ENCODE results near the gene RRM2. TPM values are rescaled to one million over a fixed set of nuclear protein-coding genes. Genes with fewer than 3 reads are reported as not detected.

The RRM2 gene
- total and polyA plus RNA-seq, 2 experiments from 2014 or later = 108 to 119 TPM

DNA sequence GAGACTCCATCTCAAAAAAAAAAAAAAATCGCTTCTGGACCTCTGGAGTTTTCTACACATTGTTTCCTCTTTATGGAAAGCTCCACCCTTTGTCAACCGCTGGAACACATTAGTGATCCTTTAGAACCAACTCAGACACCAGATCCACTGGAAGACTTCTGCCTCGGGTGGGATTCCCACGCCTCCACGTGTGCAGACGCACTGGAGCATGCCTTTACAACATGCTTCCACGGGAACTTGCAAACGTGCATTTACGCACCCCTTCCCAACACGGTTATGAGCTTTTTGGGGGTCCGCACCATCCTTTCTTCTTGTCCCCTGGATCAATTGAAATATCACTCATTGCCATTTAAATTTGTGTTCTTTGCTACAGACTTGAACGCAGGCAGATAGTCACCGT lies 47.4 kb upstream of the RRM2 start:
- ATAC-seq = no peak
- peaks cover 28% of the 10 kb centered on the region for H3K27me3 ChIP-seq (ENCODE audit: insufficient read depth)
- peaks cover 19% of the 10 kb centered on the region for H3K27me3 Mint-ChIP-seq (ENCODE audit: insufficient read depth, low read depth, poor library complexity)

More for the DNA sequence above, 47.4 kb upstream of the RRM2 start:
- TF ChIP-seq EZH2 (IDR thresholded peaks at IDR 0.05; ENCODE audit: low read depth, unreplicated experiment) (no peak), POLR2AphosphoS5 (IDR thresholded peaks at IDR 0.05; ENCODE audit: low read depth) (no peak), ZNF331 (CRISPR knock-in tag; IDR thresholded peaks at IDR 0.05; ENCODE audit: low read depth) (no peak), STAT1 (IDR thresholded peaks at IDR 0.05; ENCODE audit: unreplicated experiment) (no peak), CREB1 (CRISPR knock-in tag; IDR thresholded peaks at IDR 0.05; ENCODE audit: low read depth) (no peak)
- TF ChIP-seq, protein P1, sequence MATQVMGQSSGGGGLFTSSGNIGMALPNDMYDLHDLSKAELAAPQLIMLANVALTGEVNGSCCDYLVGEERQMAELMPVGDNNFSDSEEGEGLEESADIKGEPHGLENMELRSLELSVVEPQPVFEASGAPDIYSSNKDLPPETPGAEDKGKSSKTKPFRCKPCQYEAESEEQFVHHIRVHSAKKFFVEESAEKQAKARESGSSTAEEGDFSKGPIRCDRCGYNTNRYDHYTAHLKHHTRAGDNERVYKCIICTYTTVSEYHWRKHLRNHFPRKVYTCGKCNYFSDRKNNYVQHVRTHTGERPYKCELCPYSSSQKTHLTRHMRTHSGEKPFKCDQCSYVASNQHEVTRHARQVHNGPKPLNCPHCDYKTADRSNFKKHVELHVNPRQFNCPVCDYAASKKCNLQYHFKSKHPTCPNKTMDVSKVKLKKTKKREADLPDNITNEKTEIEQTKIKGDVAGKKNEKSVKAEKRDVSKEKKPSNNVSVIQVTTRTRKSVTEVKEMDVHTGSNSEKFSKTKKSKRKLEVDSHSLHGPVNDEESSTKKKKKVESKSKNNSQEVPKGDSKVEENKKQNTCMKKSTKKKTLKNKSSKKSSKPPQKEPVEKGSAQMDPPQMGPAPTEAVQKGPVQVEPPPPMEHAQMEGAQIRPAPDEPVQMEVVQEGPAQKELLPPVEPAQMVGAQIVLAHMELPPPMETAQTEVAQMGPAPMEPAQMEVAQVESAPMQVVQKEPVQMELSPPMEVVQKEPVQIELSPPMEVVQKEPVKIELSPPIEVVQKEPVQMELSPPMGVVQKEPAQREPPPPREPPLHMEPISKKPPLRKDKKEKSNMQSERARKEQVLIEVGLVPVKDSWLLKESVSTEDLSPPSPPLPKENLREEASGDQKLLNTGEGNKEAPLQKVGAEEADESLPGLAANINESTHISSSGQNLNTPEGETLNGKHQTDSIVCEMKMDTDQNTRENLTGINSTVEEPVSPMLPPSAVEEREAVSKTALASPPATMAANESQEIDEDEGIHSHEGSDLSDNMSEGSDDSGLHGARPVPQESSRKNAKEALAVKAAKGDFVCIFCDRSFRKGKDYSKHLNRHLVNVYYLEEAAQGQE (IDR thresholded peaks at IDR 0.05; ENCODE audit: unreplicated experiment) = no peak
- TF ChIP-seq, protein P2, sequence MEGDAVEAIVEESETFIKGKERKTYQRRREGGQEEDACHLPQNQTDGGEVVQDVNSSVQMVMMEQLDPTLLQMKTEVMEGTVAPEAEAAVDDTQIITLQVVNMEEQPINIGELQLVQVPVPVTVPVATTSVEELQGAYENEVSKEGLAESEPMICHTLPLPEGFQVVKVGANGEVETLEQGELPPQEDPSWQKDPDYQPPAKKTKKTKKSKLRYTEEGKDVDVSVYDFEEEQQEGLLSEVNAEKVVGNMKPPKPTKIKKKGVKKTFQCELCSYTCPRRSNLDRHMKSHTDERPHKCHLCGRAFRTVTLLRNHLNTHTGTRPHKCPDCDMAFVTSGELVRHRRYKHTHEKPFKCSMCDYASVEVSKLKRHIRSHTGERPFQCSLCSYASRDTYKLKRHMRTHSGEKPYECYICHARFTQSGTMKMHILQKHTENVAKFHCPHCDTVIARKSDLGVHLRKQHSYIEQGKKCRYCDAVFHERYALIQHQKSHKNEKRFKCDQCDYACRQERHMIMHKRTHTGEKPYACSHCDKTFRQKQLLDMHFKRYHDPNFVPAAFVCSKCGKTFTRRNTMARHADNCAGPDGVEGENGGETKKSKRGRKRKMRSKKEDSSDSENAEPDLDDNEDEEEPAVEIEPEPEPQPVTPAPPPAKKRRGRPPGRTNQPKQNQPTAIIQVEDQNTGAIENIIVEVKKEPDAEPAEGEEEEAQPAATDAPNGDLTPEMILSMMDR (conservative IDR thresholded peaks at IDR 0.05; ENCODE audit: low read depth in 2 of 2) = no peak
- TF ChIP-seq, protein P3, sequence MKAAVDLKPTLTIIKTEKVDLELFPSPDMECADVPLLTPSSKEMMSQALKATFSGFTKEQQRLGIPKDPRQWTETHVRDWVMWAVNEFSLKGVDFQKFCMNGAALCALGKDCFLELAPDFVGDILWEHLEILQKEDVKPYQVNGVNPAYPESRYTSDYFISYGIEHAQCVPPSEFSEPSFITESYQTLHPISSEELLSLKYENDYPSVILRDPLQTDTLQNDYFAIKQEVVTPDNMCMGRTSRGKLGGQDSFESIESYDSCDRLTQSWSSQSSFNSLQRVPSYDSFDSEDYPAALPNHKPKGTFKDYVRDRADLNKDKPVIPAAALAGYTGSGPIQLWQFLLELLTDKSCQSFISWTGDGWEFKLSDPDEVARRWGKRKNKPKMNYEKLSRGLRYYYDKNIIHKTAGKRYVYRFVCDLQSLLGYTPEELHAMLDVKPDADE (IDR thresholded peaks at IDR 0.05) = no peak
- Histone ChIP-seq H3F3A (replicated peaks; ENCODE audit: low read depth) (0 out of 2 replicates have a peak, but pooled peaks cover 6% of the 10 kb centered on the region), H3K79me2 (replicated peaks; ENCODE audit: insufficient read depth) (no peaks in the 10 kb centered on the region), H3K4me1 (ENCODE audit: insufficient read depth) (peaks cover 8% of the 10 kb centered on the region; the same call in 1 of the 2 replicates), H3K27ac (ENCODE audit: low read depth) (no peak overlapping the region), H3K9me2 (ENCODE audit: insufficient read depth) (no peaks in the 10 kb centered on the region), H3K4me2 (no peak overlapping the region), H3K4me3 (no peak overlapping the region), H2AFZ (no peak overlapping the region), H3K36me3 (ENCODE audit: insufficient read depth) (no peaks in the 10 kb centered on the region), H4K20me1 (replicated peaks; ENCODE audit: insufficient read depth) (no peaks in the 10 kb centered on the region)
- no peak for DNase-seq (ENCODE audit: low spot score)
- H3K27ac Mint-ChIP-seq = no peak overlapping the region
- H3K36me3 Mint-ChIP-seq (ENCODE audit: low read depth) = no peaks in the 10 kb centered on the region; the same call in 2 of the 3 replicates
- peaks cover 30% of the 10 kb centered on the region for H3K4me1 Mint-ChIP-seq
- H3K4me3 Mint-ChIP-seq = no peak overlapping the region; the same call in 2 of the 3 replicates
- no peaks in the 10 kb centered on the region for H3K9me3 Mint-ChIP-seq
